GM21447 (cell line): ENCODE data around the gene FZD1.

Source experiments
- ATAC-seq: cut with Tn5 transposase; IDR thresholded peaks from one replicate; pipeline ENCODE4 v1.9.1; 2021; ENCODE audit not compliant: unreplicated experiment

Gene FZD1

GRCh38 chr7:91264046-91264923 is at the start of gene FZD1:
Gene FZD1, plus strand, starts transcription at chr7:91264433. Its CDS starts 448 bp downstream, at chr7:91264881.
- peak; percentile 88 for ATAC-seq

DNA sequence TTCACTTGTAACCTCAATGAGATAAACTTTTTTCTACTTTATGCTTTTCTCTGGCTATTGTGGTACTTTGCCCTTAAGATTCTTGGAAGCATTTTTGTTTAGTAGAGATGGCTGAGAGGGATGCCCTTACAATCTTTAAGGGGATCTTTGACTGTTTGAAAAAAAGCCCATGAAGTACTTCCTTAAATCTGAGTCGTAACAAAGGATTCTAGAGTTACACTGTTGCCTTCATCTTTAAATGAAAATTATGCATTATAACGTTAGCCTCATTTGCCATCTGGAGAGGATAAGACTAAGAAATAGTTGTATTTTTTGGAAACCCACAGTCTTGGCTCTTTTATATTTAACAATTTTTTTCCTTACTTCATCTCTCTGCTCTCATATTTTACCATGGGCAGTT is 37.8 kb upstream of the FZD1 start:
- no peak for ATAC-seq

DNA sequence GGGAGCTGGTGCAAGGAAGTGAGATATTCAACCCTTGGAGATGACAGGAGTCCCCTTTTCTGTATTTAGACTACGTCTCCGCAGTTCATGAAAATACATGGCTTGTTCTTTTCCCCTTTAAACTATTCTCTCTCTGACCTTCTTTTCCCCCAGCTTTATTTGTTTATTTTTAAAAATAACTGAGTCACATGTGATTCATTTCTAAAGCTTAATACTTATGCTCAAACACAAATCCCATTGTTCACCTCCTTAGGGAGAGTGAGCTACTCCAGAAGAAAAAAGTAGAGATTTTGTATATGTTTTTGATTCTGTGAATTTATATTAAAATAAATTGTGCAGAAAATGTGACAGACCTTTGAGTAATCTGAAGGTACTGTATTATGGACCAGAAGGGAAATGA is 35.9 kb upstream of the FZD1 start:
- ATAC-seq, result no peak

DNA sequence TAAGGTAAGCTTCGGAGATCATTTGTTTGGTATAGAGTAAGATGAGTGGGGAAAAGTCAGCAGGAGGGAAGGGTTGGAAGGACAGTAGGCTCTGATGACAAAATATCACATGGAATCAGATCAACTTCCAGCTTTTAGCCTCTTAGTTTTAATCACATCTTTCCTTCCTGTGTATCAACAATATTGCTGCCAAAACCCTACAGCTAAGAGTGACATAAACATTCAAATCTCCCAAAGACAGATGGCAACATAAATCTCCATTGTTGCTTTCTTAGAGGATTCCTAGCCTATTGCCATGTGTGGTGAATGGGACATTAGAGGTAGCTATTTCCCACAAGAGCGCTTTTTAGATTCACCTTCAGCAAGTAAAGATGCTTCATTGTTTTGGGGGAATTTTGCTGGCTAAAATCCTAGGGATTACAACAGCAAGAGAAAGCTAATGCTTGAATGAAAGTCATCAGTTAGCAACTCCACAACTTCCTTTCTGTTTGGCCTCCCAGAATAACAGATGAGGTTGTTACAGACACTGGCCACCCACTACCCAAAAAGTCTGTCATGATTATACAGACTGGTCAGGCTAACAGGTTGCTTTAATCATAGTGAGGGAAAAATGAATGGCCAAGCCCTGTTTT is 35.2 kb upstream of the FZD1 start:
- ATAC-seq, result no peak

- no peak for ATAC-seq
Observed at GRCh38 chr7:91230100-91230499, 34.1 kb upstream of the FZD1 start.

GRCh38 chr7:91230503-91230902 is 33.7 kb upstream of the FZD1 start:
- ATAC-seq, result no peak

DNA sequence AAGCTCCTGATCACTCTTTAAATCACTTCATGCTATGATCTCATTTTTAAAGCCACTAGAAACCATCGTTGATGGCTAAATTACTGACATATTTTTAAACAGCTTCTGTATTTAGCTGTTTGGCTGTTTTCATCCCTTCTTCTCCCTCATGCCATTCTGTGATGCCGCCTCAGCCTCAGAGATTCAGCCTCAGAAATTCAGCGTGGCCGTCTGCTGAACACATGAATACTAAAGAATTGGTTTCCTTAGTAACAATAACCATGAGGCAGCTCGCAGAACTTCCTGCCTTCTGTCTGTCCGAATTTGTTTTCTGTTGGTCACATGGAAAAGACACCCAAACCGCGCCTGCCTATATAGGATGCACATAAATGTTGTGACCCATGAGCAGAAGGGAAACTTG is 31.0 kb upstream of the FZD1 start:
- ATAC-seq, result no peak

GRCh38 chr7:91235211-91235832 is 28.9 kb upstream of the FZD1 start:
- no peak for ATAC-seq

DNA sequence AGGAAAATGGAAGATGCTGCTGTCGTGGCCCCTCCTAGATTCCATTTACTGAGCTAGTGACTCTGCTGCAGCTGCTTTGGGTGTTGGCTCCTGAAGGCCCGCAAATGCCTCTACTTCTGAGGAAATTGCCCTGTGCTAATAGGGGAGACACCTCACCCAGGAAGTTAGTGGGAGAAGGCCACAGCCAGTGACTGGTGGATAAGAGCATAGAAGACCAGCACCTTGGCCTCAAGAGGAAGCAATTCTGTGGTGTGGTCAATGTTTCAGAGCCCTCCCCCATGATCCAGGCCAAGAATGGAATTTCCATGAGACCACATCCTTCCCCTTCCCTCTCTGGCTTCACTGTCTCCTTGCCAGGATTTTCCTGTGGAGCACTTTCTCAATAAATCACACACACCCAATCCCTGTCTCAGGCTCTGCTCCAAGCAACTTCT is 25.0 kb upstream of the FZD1 start:
- ATAC-seq, result no peak

GRCh38 chr7:91239772-91240171 is 24.5 kb upstream of the FZD1 start:
- ATAC-seq, result no peak

DNA sequence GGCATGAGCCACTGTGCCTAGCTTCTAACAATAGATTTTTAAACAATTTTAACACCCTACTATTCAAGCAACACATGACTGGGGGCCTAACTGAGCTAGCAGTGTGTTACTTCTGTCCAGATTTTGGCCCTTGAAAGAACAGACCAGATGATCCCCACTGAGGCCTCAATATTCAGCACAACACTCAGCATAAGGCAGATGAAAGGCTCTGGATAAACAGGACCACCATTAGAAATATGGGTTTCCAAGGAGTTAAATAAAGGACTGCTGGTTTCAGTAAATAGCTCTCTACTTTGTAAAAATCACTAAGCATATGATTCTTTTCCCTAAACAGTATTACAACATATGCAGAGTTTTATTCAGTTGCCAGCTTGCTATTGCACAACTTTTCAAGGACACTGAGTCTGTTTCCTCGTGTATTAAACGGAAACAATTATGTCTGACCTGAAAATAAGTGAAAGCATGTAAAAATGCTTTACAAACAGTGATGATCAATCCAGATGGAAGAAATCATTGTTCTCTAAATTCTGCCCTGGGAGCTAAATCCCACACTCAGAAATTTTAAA is 23.8 kb upstream of the FZD1 start:
- ATAC-seq, result no peak

- ATAC-seq, result no peak
Observed at GRCh38 chr7:91242097-91242844, 22.0 kb upstream of the FZD1 start.

DNA sequence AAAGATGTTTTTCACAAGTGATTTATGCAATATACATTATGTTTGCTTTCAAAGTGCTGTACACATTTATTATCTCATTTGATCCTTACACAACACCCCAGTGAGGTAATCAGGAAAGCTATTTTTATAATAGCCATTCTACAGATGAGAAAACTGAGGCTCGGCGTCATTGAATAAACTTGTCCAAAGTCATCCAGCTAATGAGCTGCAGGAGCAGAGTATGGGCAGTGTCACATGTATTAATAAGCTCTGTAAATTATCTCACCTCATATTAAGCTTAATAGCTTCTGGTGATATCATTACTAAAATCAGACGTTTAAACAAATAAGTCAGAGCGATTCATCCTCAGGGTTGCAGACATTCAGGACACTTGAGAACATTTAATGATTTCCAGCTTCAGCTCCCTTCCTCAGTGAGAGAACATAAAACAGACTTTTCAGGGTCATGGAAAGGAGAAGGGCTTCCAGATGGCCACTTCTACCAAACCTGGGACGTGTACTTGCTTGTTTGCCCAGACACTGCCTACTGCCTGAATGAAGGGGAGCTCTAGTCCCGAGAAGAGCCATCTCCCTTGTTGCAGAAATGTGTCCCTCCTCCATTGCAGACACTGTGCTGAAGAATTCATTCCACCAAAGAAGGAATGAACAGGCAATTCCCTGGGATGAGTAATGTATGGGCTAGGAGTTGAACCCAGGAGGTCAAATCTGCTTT is 20.5 kb upstream of the FZD1 start:
- ATAC-seq, result no peak

GRCh38 chr7:91247500-91247899 is 16.7 kb upstream of the FZD1 start:
- ATAC-seq, result no peak

DNA sequence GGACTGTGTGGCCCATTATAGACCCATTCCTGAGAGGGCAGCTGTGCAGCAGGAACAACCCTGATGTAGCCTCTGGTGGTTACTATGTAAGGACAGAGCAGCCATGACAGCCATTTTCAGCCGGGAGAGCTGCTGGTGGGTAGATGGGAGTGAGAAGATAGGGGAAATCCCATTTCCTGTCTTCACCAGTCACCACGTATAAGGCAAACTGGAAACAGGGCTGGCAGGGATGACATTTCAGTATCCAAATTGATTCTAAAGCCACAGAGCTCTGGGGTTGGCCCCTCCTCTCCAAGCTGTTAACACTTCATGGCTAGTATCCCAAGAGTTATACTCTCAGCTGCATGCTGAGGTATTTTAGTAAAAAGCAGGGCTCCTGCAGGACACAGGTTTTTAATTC is 15.2 kb upstream of the FZD1 start:
- ATAC-seq, result no peak

GRCh38 chr7:91249506-91250233 is 14.6 kb upstream of the FZD1 start:
- no peak for ATAC-seq

DNA sequence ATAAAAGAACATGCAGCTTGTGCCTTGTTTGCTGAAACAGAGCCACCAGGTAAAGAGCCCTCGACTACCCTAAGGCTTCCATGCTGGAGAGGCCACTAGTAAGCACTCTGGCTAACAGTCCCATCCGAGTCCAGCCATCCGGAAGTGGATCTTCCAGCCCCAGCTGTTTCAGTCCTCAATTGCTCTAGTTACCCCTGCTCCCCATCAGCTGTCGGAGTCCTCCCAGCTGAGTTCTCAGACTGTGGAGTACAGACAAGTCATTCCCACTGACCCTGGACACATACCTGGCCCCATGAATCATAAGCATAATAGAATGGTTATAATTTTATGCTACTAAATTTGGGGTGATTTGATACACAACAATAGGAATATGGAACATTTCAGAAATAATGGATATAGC is 13.5 kb upstream of the FZD1 start:
- no peak for ATAC-seq

GRCh38 chr7:91251877-91252276 is 12.4 kb upstream of the FZD1 start:
- no peak for ATAC-seq

DNA sequence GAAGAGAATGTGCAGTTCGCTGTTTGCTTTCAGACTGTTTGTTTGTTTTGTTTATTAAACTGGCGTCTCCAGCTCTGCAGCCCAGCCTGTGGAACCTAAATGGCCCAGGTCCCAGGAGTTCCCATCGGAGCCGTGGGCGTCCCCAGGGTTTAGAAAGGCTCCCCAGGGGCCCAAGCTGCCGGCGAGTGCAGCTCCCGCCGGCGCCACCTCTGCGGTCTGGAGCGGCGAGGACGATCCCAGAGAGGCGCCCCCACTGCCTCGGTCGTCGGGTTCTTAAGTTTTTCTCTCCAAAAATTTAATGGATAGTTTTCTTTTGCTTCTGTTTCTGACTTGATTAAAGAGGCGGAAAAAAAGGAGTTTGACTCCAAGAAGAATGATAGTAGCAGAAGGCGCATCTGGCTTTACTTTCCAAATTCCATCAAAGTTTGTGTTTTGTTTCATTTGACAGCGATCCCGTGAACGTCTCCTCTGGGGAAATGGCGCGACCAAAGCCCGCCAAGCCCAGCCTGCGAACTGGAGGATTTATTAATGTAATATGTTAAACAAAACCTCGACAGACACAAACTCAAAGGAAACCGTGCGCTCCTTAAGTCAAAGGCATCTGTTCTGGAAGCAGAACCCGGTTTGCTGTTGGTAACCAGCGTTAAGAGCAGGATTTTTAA is 718 bp upstream of the FZD1 start:
- ATAC-seq, result no peak
